K562 (cell line): ENCODE data around the gene PPIL4. TPM values are rescaled to one million over a fixed set of nuclear protein-coding genes. Genes with fewer than 3 reads are reported as not detected.

Experiments
- ATF4 ChIP-seq: fragments of 450-650 bp; formaldehyde crosslinking; IDR thresholded peaks from 2 replicates; pipeline ENCODE4 v1.4.0; 2022; ENCODE audit warnings: mild to moderate bottlenecking, moderate library complexity
- BRF1 ChIP-seq: IDR thresholded peaks from 3 replicates; pipeline ENCODE4 v1.6.1; 2011; ENCODE audit warnings: borderline replicate concordance, mild to moderate bottlenecking; ENCODE audit not compliant: insufficient read length; ENCODE audit errors: extremely low read depth
- CGGBP1 ChIP-seq: fragments of 250-450 bp; sonication (Bioruptor Pico); IDR thresholded peaks from 2 replicates; pipeline ENCODE4 v1.9.0; 2021; ENCODE audit warnings: mild to moderate bottlenecking
- E2F5 ChIP-seq: sonication (generic); formaldehyde crosslinking; IDR thresholded peaks from 2 replicates; pipeline ENCODE4 v1.8.0; 2022; ENCODE audit warnings: mild to moderate bottlenecking, missing genetic modification reagents
- FIP1L1 ChIP-seq: fragments of 200-400 bp; formaldehyde crosslinking; IDR thresholded peaks from 2 replicates; pipeline ENCODE4 v1.6.1; 2018; ENCODE audit warnings: mild to moderate bottlenecking, low read depth, low read length; ENCODE audit not compliant: poor library complexity, severe bottlenecking
- NR4A1 ChIP-seq, 2 experiments: fragments of 250-450 bp in 1 of 2; fragments of 450-650 bp in 1 of 2; sonication (Bioruptor Pico) in 1 of 2; IDR thresholded peaks; 2 replicates each; pipeline versions ENCODE4 v1.4.0 to v1.6.1; 2016 to 2020; ENCODE audit warnings: mild to moderate bottlenecking in 2 of 2, missing compliant biosample characterization in 1 of 2, missing genetic modification characterization in 1 of 2, moderate library complexity in 1 of 2
- PHB ChIP-seq: fragments of 250-450 bp; sonication (Bioruptor Pico); IDR thresholded peaks from 2 replicates; pipeline ENCODE4 v1.5.0; 2021
- PREB ChIP-seq: sonication (generic); formaldehyde crosslinking; IDR thresholded peaks from 2 replicates; pipeline ENCODE4 v1.8.1; 2023; ENCODE audit warnings: mild to moderate bottlenecking, missing genetic modification reagents
- RBFOX2 ChIP-seq: fragments of 200-400 bp; formaldehyde crosslinking; IDR thresholded peaks from 2 replicates; pipeline ENCODE4 v1.6.1; 2017; ENCODE audit warnings: low read depth, mild to moderate bottlenecking, low read length, moderate library complexity
- RFX1 ChIP-seq: fragments of 450-650 bp; IDR thresholded peaks from 2 replicates; pipeline ENCODE4 v1.6.1; 2016; ENCODE audit warnings: mild to moderate bottlenecking, moderate library complexity
- SP1 ChIP-seq: sonication (generic); formaldehyde crosslinking; IDR thresholded peaks from 2 replicates; pipeline ENCODE4 v1.8.1; 2022; ENCODE audit warnings: mild to moderate bottlenecking, missing genetic modification reagents
- STAT5B ChIP-seq: fragments of 250-450 bp; sonication (Bioruptor Pico); IDR thresholded peaks from 2 replicates; pipeline ENCODE4 v1.8.0; 2021; ENCODE audit warnings: mild to moderate bottlenecking, inconsistent platforms
- TOE1 ChIP-seq, 2 experiments: fragments of 450-650 bp in 1 of 2; sonication (generic) in 1 of 2; formaldehyde crosslinking in 1 of 2; IDR thresholded peaks; 2 replicates each; pipeline versions ENCODE4 v1.7.1 to v1.8.0; 2016 to 2022; ENCODE audit warnings: borderline replicate concordance in 2 of 2, mild to moderate bottlenecking in 2 of 2, antibody characterized with exemption in 1 of 2, inconsistent platforms in 1 of 2, low read depth in 1 of 2, missing genetic modification reagents in 1 of 2, moderate library complexity in 1 of 2
- ZBTB12 ChIP-seq: fragments of 250-450 bp; sonication (Bioruptor Pico); IDR thresholded peaks from 2 replicates; pipeline ENCODE4 v1.4.0; 2020
- ZNF280A ChIP-seq: fragments of 450-650 bp; IDR thresholded peaks from 2 replicates; pipeline ENCODE4 v1.6.1; 2018; ENCODE audit warnings: mild to moderate bottlenecking, low read depth; ENCODE audit not compliant: partially characterized antibody
- ZNF436 ChIP-seq: fragments of 250-450, 450-650 bp; sonication (Bioruptor Pico); formaldehyde crosslinking; IDR thresholded peaks from 2 replicates; pipeline ENCODE4 v1.7.0; 2020; ENCODE audit warnings: mild to moderate bottlenecking
- ZNF766 ChIP-seq: fragments of 200-800 bp; sonication (Bioruptor generic); conservative IDR thresholded peaks from 2 replicates; pipeline ENCODE4 v1.6.1; 2016; ENCODE audit warnings: missing genetic modification characterization, missing compliant biosample characterization
- ZNF79 ChIP-seq: fragments of 250-450 bp; sonication (Bioruptor Pico); IDR thresholded peaks from 2 replicates; pipeline ENCODE4 v1.4.0; 2020; ENCODE audit warnings: low read depth, mild to moderate bottlenecking, moderate library complexity
- polyA plus RNA-seq, 8 experiments: library from polyadenylated mRNA; depleted of rRNA in 4 of 8; stranded (reverse) in 5 of 8; unstranded in 3 of 8; fragments of >200 nt; fragmentation: Nextera tagmentation in 2 of 8; fragmentation: Illumina TruSeq in 1 of 8; extraction: Ambion mirVana in 2 of 8; extraction: Trizol in 1 of 8; gene quantifications; 2 replicates each; pipeline versions ENCODE4 v1.2.1 to v1.2.3, GENCODE V29; 2011 to 2014; ENCODE audit warnings: inconsistent platforms in 1 of 8, missing spikeins in 1 of 8
- total RNA-seq, 7 experiments: library from RNA; depleted of rRNA in 6 of 7; stranded (reverse); fragments of >200 nt in 6 of 7; fragmentation: Illumina TruSeq in 2 of 7; extraction: Trizol in 2 of 7; gene quantifications; 2 replicates each; pipeline versions ENCODE4 v1.2.1 to v1.2.3, GENCODE V29; 2011 to 2021; ENCODE audit warnings: low replicate concordance in 1 of 7

PPIL4 gene
- total and polyA plus RNA-seq, 9 of the 15 experiments (the other 6 are each of a cell fraction or from before 2014, with no cell fraction given) = 14.5 to 55.2 (median 45.9) TPM

- TF ChIP-seq ZBTB12 (CRISPR knock-in tag) (no peak), TOE1 (IDR thresholded peaks at IDR 0.05; ENCODE audit: borderline replicate concordance) (no peak), TOE1 (CRISPR knock-in tag; IDR thresholded peaks at IDR 0.05; ENCODE audit: borderline replicate concordance, low read depth) (0 out of 2 replicates have a peak, but pooled peaks have one; percentile 15), STAT5B (CRISPR knock-in tag) (no peak), ATF4 (CRISPR knock-in tag) (peak; percentile 47; the same call in 1 of the 2 replicates), NR4A1 (CRISPR knock-in tag; IDR thresholded peaks at IDR 0.05) (peak; percentile 13; the same call in 1 of the 2 replicates), NR4A1 (tag; IDR thresholded peaks at IDR 0.05) (no peak), CGGBP1 (CRISPR knock-in tag) (no peak), PHB (CRISPR knock-in tag) (0 out of 2 replicates have a peak, but pooled peaks have one; percentile 75), ZNF766 (CRISPR knock-in tag) (no peak), BRF1 (no peak), ZNF79 (CRISPR knock-in tag) (no peak), PREB (0 out of 2 replicates have a peak, but pooled peaks have one; percentile 62), E2F5 (peak; percentile 63; the same call in 1 of the 2 replicates), RFX1 (no peak), FIP1L1 (peak; percentile 84), ZNF436 (no peak), ZNF280A (no peak), RBFOX2 (peak; percentile 87), SP1 (CRISPR knock-in tag) (peak; percentile 54; the same call in 1 of the 2 replicates)
Measured at GRCh38 chr6:149566410-149567193, 20.8 kb upstream of the PPIL4 start (continued).
